Panc1 (cell line): ENCODE results near the gene METTL5. TPM values are rescaled to one million over a fixed set of nuclear protein-coding genes. Genes with fewer than 3 reads are reported as not detected.

Source experiments
- ATAC-seq: fragments of 200-7000 bp; cut with Tn5 transposase; 2 replicates; pipeline ENCODE4 v1.9.1; 2020; ENCODE audit warnings: mild to moderate bottlenecking, moderate library complexity
- BruUV-seq: library from RNA; stranded (reverse); fragments of 400-500 nt; replicated peaks from 2 replicates; lab custom pipeline; 2021; lab: Mats Ljungman, UMichigan
- CTCF ChIA-PET: fragments of 300-600 bp; sonication (Branson Sonifier 250); formaldehyde crosslinking; loops from one replicate; lab custom pipeline; 2022; ENCODE audit warnings: antibody characterized with exemption; lab: Charles Lee
- POLR2A ChIA-PET: fragments of 300-600 bp; sonication (Branson Sonifier 250); formaldehyde crosslinking; loops from one replicate; lab custom pipeline; 2022; ENCODE audit warnings: antibody characterized with exemption; lab: Charles Lee
- DNase-seq: peaks from one replicate; pipeline ENCODE4 v3.0.0-alpha.2; 2010; ENCODE audit warnings: low read depth, low spot score
- H3K27ac ChIP-seq: 2 replicates; pipeline ENCODE4 v1.5.1; 2011; ENCODE audit warnings: mild to moderate bottlenecking, low read length, inconsistent platforms
- H3K27me3 ChIP-seq: fragments of 200-500 bp; sonication (Bioruptor generic); 2 replicates; pipeline ENCODE4 v1.6.0; 2014; ENCODE audit warnings: low read length, inconsistent platforms; ENCODE audit not compliant: control insufficient read depth, insufficient read depth
- H3K36me3 ChIP-seq: fragments of 200-500 bp; sonication (Bioruptor generic); 2 replicates; pipeline ENCODE4 v1.5.1; 2014; ENCODE audit warnings: inconsistent platforms, mild to moderate bottlenecking, low read length, moderate library complexity; ENCODE audit not compliant: control insufficient read depth, insufficient read depth
- H3K4me1 ChIP-seq: 2 replicates; pipeline ENCODE4 v1.5.1; 2011; ENCODE audit warnings: inconsistent platforms, mild to moderate bottlenecking, low read length, moderate library complexity; ENCODE audit not compliant: control insufficient read depth, insufficient read depth
- H3K4me3 ChIP-seq, 2 experiments: 2 replicates each; pipeline ENCODE4 v1.5.1; 2011 to 2012; ENCODE audit warnings: low read depth in 2 of 2, low read length in 2 of 2, mild to moderate bottlenecking in 2 of 2, inconsistent platforms in 1 of 2, moderate library complexity in 1 of 2
- H3K9me3 ChIP-seq: fragments of 200-500 bp; sonication (Bioruptor generic); 2 replicates; pipeline ENCODE4 v1.5.1; 2014; ENCODE audit warnings: low read depth, mild to moderate bottlenecking, inconsistent platforms, low read length, moderate library complexity; ENCODE audit not compliant: control insufficient read depth, insufficient read depth
- CTCF ChIP-seq: fragments of 450-650 bp; IDR thresholded peaks from 2 replicates; pipeline ENCODE4 v1.5.1; 2017; ENCODE audit warnings: mild to moderate bottlenecking
- POLR2AphosphoS5 ChIP-seq: IDR thresholded peaks from 2 replicates; pipeline ENCODE4 v1.6.1; 2012; ENCODE audit warnings: mild to moderate bottlenecking, low read depth, low read length, moderate library complexity
- REST ChIP-seq, 2 experiments: IDR thresholded peaks; 2 replicates each; pipeline ENCODE4 v1.6.1; 2011 to 2012; ENCODE audit warnings: low read depth in 2 of 2, control low read depth in 1 of 2, low read length in 1 of 2, mild to moderate bottlenecking in 1 of 2, moderate library complexity in 1 of 2; ENCODE audit not compliant: insufficient read depth in 1 of 2
- SIN3A ChIP-seq: IDR thresholded peaks from 2 replicates; pipeline ENCODE4 v1.6.1; 2012; ENCODE audit warnings: low read depth, mild to moderate bottlenecking, low read length, moderate library complexity, borderline replicate concordance; ENCODE audit not compliant: insufficient read depth
- TCF7L2 ChIP-seq: IDR thresholded peaks from 2 replicates; pipeline ENCODE4 v1.6.1; 2011; ENCODE audit warnings: mild to moderate bottlenecking, low read depth, low read length, inconsistent platforms
- in situ Hi-C: cut with HindIII; loops from 2 replicates; pipeline ENCODE4 v1.10.0; 2016; ENCODE audit warnings: low sequenced_read_pairs, low pct_unique_long_range_greater_than_20kb
- intact Hi-C: fragments of 100-400 bp; cut with micrococcal nuclease; formaldehyde crosslinking; loops from one replicate; pipeline ENCODE4 v1.10.0; 2022; ENCODE audit not compliant: unreplicated experiment
- total RNA-seq: library from RNA; stranded (reverse); gene quantifications from one replicate; pipeline ENCODE4 v1.2.1, GENCODE V29; 2021; ENCODE audit not compliant: unreplicated experiment

METTL5 gene
- total RNA-seq, 1 experiment from 2014 or later = 81.4 TPM

GRCh38 chr2:169761970-169762292 is 62.8 kb downstream of the METTL5 start:
- CTCF ChIA-PET = no interaction called here
- Histone ChIP-seq H3K36me3 (no peaks in the 10 kb centered on the region), H3K9me3 (no peaks in the 10 kb centered on the region), H3K4me3 (no peak overlapping the region), H3K27me3 (no peaks in the 10 kb centered on the region), H3K27ac (no peak overlapping the region), H3K4me1 (no peaks in the 10 kb centered on the region)
- TF ChIP-seq SIN3A (no peak), CTCF (no peak), REST (IDR thresholded peaks at IDR 0.05; ENCODE audit: insufficient read depth in 1 of 2, low read depth in 2 of 2, low read length in 1 of 2) (no peak), POLR2AphosphoS5 (no peak), TCF7L2 (no peak)
- in situ Hi-C loops (no loop called here), intact Hi-C loops (no loop called here)
- BruUV-seq = no TSS peak
- no peak for DNase-seq
- no peak for ATAC-seq
- POLR2A ChIA-PET = no interaction called here

Other genes with a start within 250 kb of the METTL5 start
- 46.5 TPM for gene PPIG, start 240.6 kb downstream of the METTL5 start, total RNA-seq
- gene CFAP210, start 130.5 kb downstream of the METTL5 start, total RNA-seq = 0.23 TPM
- 6.2 TPM for gene PHOSPHO2, start 130.4 kb downstream of the METTL5 start, total RNA-seq
- 9.5 TPM for gene KLHL23, start 91.1 kb downstream of the METTL5 start, total RNA-seq
- gene SSB, start 26.0 kb downstream of the METTL5 start, total RNA-seq = 119 TPM
- gene UBR3, start 2.5 kb upstream of the METTL5 start, total RNA-seq = 27.9 TPM